ENCODE measurements around the gene TRABD2A. TPM values are rescaled to one million over a fixed set of nuclear protein-coding genes. Genes with fewer than 3 reads are reported as not detected.

Gene TRABD2A
- polyA plus RNA-seq, 1 donor (not counting 4 experiments of a cell fraction or from before 2014, with no cell fraction given): 0.54 TPM

- H3K9me3 ChIP-seq (ENCODE audit: control insufficient read depth, low read depth, low read length): no peaks in the 10 kb centered on the region
- no peak for TF ChIP-seq EZH2 (IDR thresholded peaks at IDR 0.05; ENCODE audit: low read length)
- TF ChIP-seq CTCF (optimal IDR thresholded peaks at IDR 0.05 in 1 of 3, IDR thresholded peaks at IDR 0.05 in 1 of 3, conservative IDR thresholded peaks at IDR 0.05 in 1 of 3; ENCODE audit: extremely low read depth in 1 of 3, insufficient read depth in 2 of 3, low read length in 3 of 3): no peak
- dilution Hi-C loops (cut with MboI; ENCODE audit: extremely low pct_ligation_motif_present, low sequenced_read_pairs): no loop called here
- peaks cover 16% of the 10 kb centered on the region for H3K4me1 ChIP-seq (ENCODE audit: control insufficient read depth, extremely low read depth, insufficient read depth, low read length)
- H4K20me1 ChIP-seq (ENCODE audit: control insufficient read depth, extremely low read depth, insufficient read depth, low read length): no peaks in the 10 kb centered on the region
- no peaks in the 10 kb centered on the region for H3K9me1 ChIP-seq (ENCODE audit: control insufficient read depth, extremely low read depth, insufficient read depth, low read length)
- H2AFZ ChIP-seq (ENCODE audit: control insufficient read depth, low read length): peak overlapping the region; percentile 89
- H3K9ac ChIP-seq (ENCODE audit: control insufficient read depth, extremely low read depth, insufficient read depth, low read length): peak overlapping the region; percentile 26
- H3K4me3 ChIP-seq (ENCODE audit: control insufficient read depth in 2 of 3, extremely low read depth in 1 of 3, insufficient read depth in 2 of 3, low read depth in 1 of 3, low read length in 3 of 3): peak overlapping the region in 2 of 3 experiments; percentile 50 to 54
- H3K27me3 ChIP-seq (ENCODE audit: control insufficient read depth, extremely low read depth, insufficient read depth, low read length): no peaks in the 10 kb centered on the region
- no peaks in the 10 kb centered on the region for H3K79me2 ChIP-seq (ENCODE audit: control insufficient read depth, insufficient read depth, low read length)
- H3K36me3 ChIP-seq (ENCODE audit: control insufficient read depth in 2 of 2, extremely low read depth in 1 of 2, insufficient read depth in 2 of 2, low read length in 2 of 2): no peaks in the 10 kb centered on the region
- FAIRE-seq (no peak), DNase-seq (ENCODE audit: low read depth, low spot score) (no peak)
- peak overlapping the region; percentile 1 for H3K27ac ChIP-seq (ENCODE audit: control insufficient read depth, insufficient read depth, low read length)
- peak overlapping the region; percentile 97 for H3K4me2 ChIP-seq (ENCODE audit: control insufficient read depth, extremely low read depth, insufficient read depth, low read depth, low read length)
Measured at GRCh38 chr2:84889332-84889731, 8.4 kb upstream of the TRABD2A start.

- TF ChIP-seq CTCF (optimal IDR thresholded peaks at IDR 0.05 in 1 of 3, IDR thresholded peaks at IDR 0.05 in 1 of 3, conservative IDR thresholded peaks at IDR 0.05 in 1 of 3; ENCODE audit: extremely low read depth in 1 of 3, insufficient read depth in 2 of 3, low read length in 3 of 3): no peak
- no peak for TF ChIP-seq EZH2 (IDR thresholded peaks at IDR 0.05; ENCODE audit: low read length)
- Histone ChIP-seq H3K4me2 (ENCODE audit: control insufficient read depth, extremely low read depth, insufficient read depth, low read depth, low read length) (peak overlapping the region; percentile 97), H3K27me3 (ENCODE audit: control insufficient read depth, extremely low read depth, insufficient read depth, low read length) (no peaks in the 10 kb centered on the region), H4K20me1 (ENCODE audit: control insufficient read depth, extremely low read depth, insufficient read depth, low read length) (no peaks in the 10 kb centered on the region), H2AFZ (ENCODE audit: control insufficient read depth, low read length) (peak overlapping the region; percentile 89), H3K36me3 (ENCODE audit: control insufficient read depth in 2 of 2, extremely low read depth in 1 of 2, insufficient read depth in 2 of 2, low read length in 2 of 2) (no peaks in the 10 kb centered on the region), H3K4me1 (ENCODE audit: control insufficient read depth, extremely low read depth, insufficient read depth, low read length) (peaks cover 10% of the 10 kb centered on the region), H3K9me3 (ENCODE audit: control insufficient read depth, low read depth, low read length) (no peaks in the 10 kb centered on the region), H3K9ac (ENCODE audit: control insufficient read depth, extremely low read depth, insufficient read depth, low read length) (peak overlapping the region; percentile 26), H3K9me1 (ENCODE audit: control insufficient read depth, extremely low read depth, insufficient read depth, low read length) (no peaks in the 10 kb centered on the region), H3K27ac (ENCODE audit: control insufficient read depth, insufficient read depth, low read length) (peak overlapping the region; percentile 1), H3K4me3 (ENCODE audit: control insufficient read depth in 2 of 3, extremely low read depth in 1 of 3, insufficient read depth in 2 of 3, low read depth in 1 of 3, low read length in 3 of 3) (peak overlapping the region in 2 of 3 experiments; percentile 50 to 54), H3K79me2 (ENCODE audit: control insufficient read depth, insufficient read depth, low read length) (no peaks in the 10 kb centered on the region)
- DNase-seq (ENCODE audit: low read depth, low spot score): no peak
- dilution Hi-C loops (cut with MboI; ENCODE audit: extremely low pct_ligation_motif_present, low sequenced_read_pairs): no loop called here
- peak; percentile 49 for FAIRE-seq
Measured at GRCh38 chr2:84888401-84889276, 7.8 kb upstream of the TRABD2A start.

All from keratinocyte (primary cell).